SK-N-SH (cell line): ENCODE measurements around the gene TCL1A. TPM values are rescaled to one million over a fixed set of nuclear protein-coding genes. Genes with fewer than 3 reads are reported as not detected.

Source experiments
- CTCF ChIA-PET: fragments of 300-600, 350-600 bp; formaldehyde crosslinking; extraction: SDS; loops from one replicate; lab custom pipeline; 2021; lab: Yijun Ruan, JAX
- POLR2A ChIA-PET: fragments of 350-600 bp; sonication (Branson Sonifier 250); formaldehyde crosslinking; extraction: SDS; loops from one replicate; lab custom pipeline; 2020; ENCODE audit warnings: antibody characterized with exemption, inconsistent platforms; lab: Yijun Ruan, JAX
- DNase-seq: peaks from one replicate; pipeline ENCODE4 v3.0.0; 2012
- H2AFZ ChIP-seq: fragments of 200-600 bp; sonication (generic); 2 replicates; pipeline ENCODE4 v1.8.1; 2016; ENCODE audit warnings: antibody characterized with exemption, mild to moderate bottlenecking, low read depth
- H3F3A ChIP-seq: fragments of 200-600 bp; sonication (generic); replicated peaks from 2 replicates; pipeline ENCODE3; 2016; ENCODE audit warnings: antibody characterized with exemption, mild to moderate bottlenecking; ENCODE audit not compliant: insufficient read depth
- H3K27ac ChIP-seq, 2 experiments: fragments of 200-500 bp in 1 of 2; fragments of 200-600 bp in 1 of 2; sonication (Bioruptor generic) in 1 of 2; sonication (generic), shearing (Covaris generic) in 1 of 2; 2 replicates each; pipeline versions ENCODE4 v1.5.1 to v1.6.1; 2014 to 2016; ENCODE audit warnings: low read depth in 2 of 2, inconsistent platforms in 1 of 2, low read length in 1 of 2, mild to moderate bottlenecking in 1 of 2, mixed read lengths in 1 of 2
- H3K27me3 ChIP-seq: fragments of 200-600 bp; sonication (generic), shearing (Covaris generic); 2 replicates; pipeline ENCODE4 v1.6.1; 2016; ENCODE audit warnings: mixed run types; ENCODE audit not compliant: insufficient read depth
- H3K36me3 ChIP-seq, 2 experiments: fragments of 200-500 bp in 1 of 2; fragments of 200-600 bp in 1 of 2; sonication (Bioruptor generic) in 1 of 2; sonication (generic) in 1 of 2; replicated peaks in 1 of 2; 2 replicates each; pipeline versions ENCODE3 to v1.5.1; 2014 to 2016; ENCODE audit warnings: low read length in 1 of 2, mild to moderate bottlenecking in 1 of 2; ENCODE audit not compliant: insufficient read depth in 2 of 2, control insufficient read depth in 1 of 2
- H3K4me1 ChIP-seq, 2 experiments: fragments of 200-500 bp in 1 of 2; fragments of 200-600 bp in 1 of 2; sonication (Bioruptor generic) in 1 of 2; sonication (generic), shearing (Covaris generic) in 1 of 2; 2 replicates each; pipeline versions ENCODE4 v1.5.1 to v1.6.1; 2014 to 2016; ENCODE audit warnings: low read depth in 1 of 2, low read length in 1 of 2, mixed run types in 1 of 2; ENCODE audit not compliant: insufficient read depth in 2 of 2, control insufficient read depth in 1 of 2
- H3K4me2 ChIP-seq: fragments of 200-600 bp; sonication (generic), shearing (Covaris generic); 2 replicates; pipeline ENCODE4 v1.6.1; 2017; ENCODE audit warnings: mixed run types
- H3K4me3 ChIP-seq, 2 experiments: fragments of 200-500 bp in 1 of 2; fragments of 200-600 bp in 1 of 2; sonication (Bioruptor generic) in 1 of 2; sonication (generic), shearing (Covaris generic) in 1 of 2; 2 replicates each; pipeline versions ENCODE4 v1.5.1 to v1.8.1; 2014 to 2016; ENCODE audit warnings: low read depth in 2 of 2, inconsistent platforms in 1 of 2, low read length in 1 of 2, mild to moderate bottlenecking in 1 of 2, mixed read lengths in 1 of 2, moderate library complexity in 1 of 2
- H3K79me2 ChIP-seq: fragments of 200-600 bp; sonication (generic); 2 replicates; pipeline ENCODE4 v1.8.1; 2017; ENCODE audit warnings: mild to moderate bottlenecking; ENCODE audit not compliant: insufficient read depth
- H3K9ac ChIP-seq: fragments of 200-600 bp; sonication (generic); 2 replicates; pipeline ENCODE4 v1.6.1; 2017; ENCODE audit warnings: mixed run types
- H3K9me2 ChIP-seq: fragments of 200-600 bp; sonication (generic); 2 replicates; pipeline ENCODE4 v1.6.1; 2017; ENCODE audit warnings: mixed run types
- H3K9me3 ChIP-seq: fragments of 200-600 bp; sonication (generic); 2 replicates; pipeline ENCODE4 v1.6.1; 2017; ENCODE audit warnings: mixed run types, mild to moderate bottlenecking, moderate library complexity
- H4K20me1 ChIP-seq: fragments of 200-600 bp; sonication (generic); 2 replicates; pipeline ENCODE4 v1.6.1; 2017; ENCODE audit warnings: mild to moderate bottlenecking, mixed run types; ENCODE audit not compliant: insufficient read depth
- CHD2 ChIP-seq: fragments of 150-350 bp; IDR thresholded peaks from 2 replicates; pipeline ENCODE4 v1.6.1; 2018; ENCODE audit warnings: low read length; ENCODE audit not compliant: partially characterized antibody
- FOSL2 ChIP-seq: IDR thresholded peaks from 2 replicates; pipeline ENCODE4 v1.4.0; 2012; ENCODE audit warnings: low read depth, mild to moderate bottlenecking, moderate library complexity, borderline replicate concordance
- FOXM1 ChIP-seq: IDR thresholded peaks from 2 replicates; pipeline ENCODE4 v1.4.0; 2012; ENCODE audit warnings: low read depth, mild to moderate bottlenecking
- GABPA ChIP-seq: IDR thresholded peaks from 2 replicates; pipeline ENCODE4 v1.4.0; 2012; ENCODE audit warnings: low read depth, mild to moderate bottlenecking
- GATA2 ChIP-seq: sonication (generic); formaldehyde crosslinking; IDR thresholded peaks from 2 replicates; pipeline ENCODE4 v1.5.0; 2020; ENCODE audit warnings: mild to moderate bottlenecking, missing genetic modification reagents
- JUND ChIP-seq: IDR thresholded peaks from 2 replicates; pipeline ENCODE4 v1.4.0; 2012
- MXI1 ChIP-seq: IDR thresholded peaks from 2 replicates; pipeline ENCODE4 v1.6.1; 2012; ENCODE audit warnings: mild to moderate bottlenecking, low read depth, low read length, improper control_type of control experiment
- NRF1 ChIP-seq: IDR thresholded peaks from 2 replicates; pipeline ENCODE4 v1.6.1; 2012; ENCODE audit warnings: low read depth, mild to moderate bottlenecking, low read length
- POLR2AphosphoS5 ChIP-seq: IDR thresholded peaks from 2 replicates; pipeline ENCODE4 v1.6.1; 2012; ENCODE audit warnings: low read depth, low read length
- RCOR1 ChIP-seq: fragments of 150-350 bp; IDR thresholded peaks from 2 replicates; pipeline ENCODE4 v1.6.1; 2017; ENCODE audit warnings: antibody characterized with exemption, low read length
- RFX5 ChIP-seq: IDR thresholded peaks from 2 replicates; pipeline ENCODE4 v1.6.1; 2012; ENCODE audit warnings: mild to moderate bottlenecking, improper control_type of control experiment, low read length
- RXRA ChIP-seq: IDR thresholded peaks from 2 replicates; pipeline ENCODE4 v1.4.0; 2012; ENCODE audit warnings: low read depth, mild to moderate bottlenecking, borderline replicate concordance
- SMC3 ChIP-seq: IDR thresholded peaks from 2 replicates; pipeline ENCODE4 v1.6.1; 2012; ENCODE audit warnings: low read depth, low read length, improper control_type of control experiment
- TCF12 ChIP-seq: IDR thresholded peaks from 2 replicates; pipeline ENCODE4 v1.4.0; 2012
- TEAD4 ChIP-seq: IDR thresholded peaks from 2 replicates; pipeline ENCODE4 v1.4.0; 2012; ENCODE audit warnings: mild to moderate bottlenecking, borderline replicate concordance; ENCODE audit not compliant: insufficient read depth
- YY1 ChIP-seq: IDR thresholded peaks from 2 replicates; pipeline ENCODE4 v1.4.0; 2012; ENCODE audit warnings: low read depth, mild to moderate bottlenecking
- WGBS: methylation state at CpG from one replicate; pipeline ENCODE4 v1.1.6; 2017; ENCODE audit warnings: low lambda C conversion rate; 5-methylcytosine and 5-hydroxymethylcytosine counted together
- polyA plus RNA-seq, 3 experiments: library from polyadenylated mRNA; depleted of rRNA; stranded (reverse); fragments of >200 nt; gene quantifications; 2 replicates each; pipeline ENCODE4 v1.2.3, GENCODE V29; 2012
- TF ChIP-seq, protein P1 (sequence below): IDR thresholded peaks from 2 replicates; pipeline ENCODE4 v1.6.1; 2012; ENCODE audit warnings: mild to moderate bottlenecking, low read depth, low read length, moderate library complexity
- TF ChIP-seq, protein P2 (sequence below): fragments of 200-600 bp; sonication (generic); IDR thresholded peaks from 2 replicates; pipeline ENCODE4 v1.6.1; 2017; ENCODE audit warnings: antibody characterized with exemption, mild to moderate bottlenecking, moderate library complexity
- TF ChIP-seq, protein P3 (sequence below): IDR thresholded peaks from 2 replicates; pipeline ENCODE4 v1.4.0; 2012; ENCODE audit warnings: low read depth

TCL1A gene
- polyA plus RNA-seq, 1 of the 3 experiments (the other 2 are of a cell fraction): not detected

GRCh38 chr14:95733212-95733611 is 19.3 kb upstream of the TCL1A start:
- TF ChIP-seq, protein P1, sequence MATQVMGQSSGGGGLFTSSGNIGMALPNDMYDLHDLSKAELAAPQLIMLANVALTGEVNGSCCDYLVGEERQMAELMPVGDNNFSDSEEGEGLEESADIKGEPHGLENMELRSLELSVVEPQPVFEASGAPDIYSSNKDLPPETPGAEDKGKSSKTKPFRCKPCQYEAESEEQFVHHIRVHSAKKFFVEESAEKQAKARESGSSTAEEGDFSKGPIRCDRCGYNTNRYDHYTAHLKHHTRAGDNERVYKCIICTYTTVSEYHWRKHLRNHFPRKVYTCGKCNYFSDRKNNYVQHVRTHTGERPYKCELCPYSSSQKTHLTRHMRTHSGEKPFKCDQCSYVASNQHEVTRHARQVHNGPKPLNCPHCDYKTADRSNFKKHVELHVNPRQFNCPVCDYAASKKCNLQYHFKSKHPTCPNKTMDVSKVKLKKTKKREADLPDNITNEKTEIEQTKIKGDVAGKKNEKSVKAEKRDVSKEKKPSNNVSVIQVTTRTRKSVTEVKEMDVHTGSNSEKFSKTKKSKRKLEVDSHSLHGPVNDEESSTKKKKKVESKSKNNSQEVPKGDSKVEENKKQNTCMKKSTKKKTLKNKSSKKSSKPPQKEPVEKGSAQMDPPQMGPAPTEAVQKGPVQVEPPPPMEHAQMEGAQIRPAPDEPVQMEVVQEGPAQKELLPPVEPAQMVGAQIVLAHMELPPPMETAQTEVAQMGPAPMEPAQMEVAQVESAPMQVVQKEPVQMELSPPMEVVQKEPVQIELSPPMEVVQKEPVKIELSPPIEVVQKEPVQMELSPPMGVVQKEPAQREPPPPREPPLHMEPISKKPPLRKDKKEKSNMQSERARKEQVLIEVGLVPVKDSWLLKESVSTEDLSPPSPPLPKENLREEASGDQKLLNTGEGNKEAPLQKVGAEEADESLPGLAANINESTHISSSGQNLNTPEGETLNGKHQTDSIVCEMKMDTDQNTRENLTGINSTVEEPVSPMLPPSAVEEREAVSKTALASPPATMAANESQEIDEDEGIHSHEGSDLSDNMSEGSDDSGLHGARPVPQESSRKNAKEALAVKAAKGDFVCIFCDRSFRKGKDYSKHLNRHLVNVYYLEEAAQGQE: no peak
- TF ChIP-seq CHD2 (no peak), RFX5 (no peak), POLR2AphosphoS5 (no peak), MXI1 (no peak), GATA2 (no peak), NRF1 (no peak), TEAD4 (no peak), FOXM1 (no peak), YY1 (no peak), RXRA (no peak), FOSL2 (no peak), RCOR1 (no peak)
- no peak overlapping the region for H2AFZ ChIP-seq
- no peaks in the 10 kb centered on the region for H3K9me3 ChIP-seq
- H3K9ac ChIP-seq: no peak overlapping the region
- no peak for DNase-seq
- no peaks in the 10 kb centered on the region for H3K4me1 ChIP-seq
- H3F3A ChIP-seq: no peaks in the 10 kb centered on the region
- no peaks in the 10 kb centered on the region for H3K36me3 ChIP-seq
- no peak overlapping the region for H3K4me2 ChIP-seq
- ChIA-PET POLR2A (no interaction called here), CTCF (no interaction called here)
- no peaks in the 10 kb centered on the region for H3K27me3 ChIP-seq
- 47% methylated on average over 1 of the region's 1 CpG for WGBS
- no peak overlapping the region for H3K27ac ChIP-seq
- H4K20me1 ChIP-seq: no peaks in the 10 kb centered on the region
- H3K4me3 ChIP-seq: no peak overlapping the region
- no peaks in the 10 kb centered on the region for H3K9me2 ChIP-seq
- H3K79me2 ChIP-seq: no peaks in the 10 kb centered on the region

GRCh38 chr14:95730126-95730525 is 16.2 kb upstream of the TCL1A start:
- H3K27me3 ChIP-seq: no peaks in the 10 kb centered on the region
- no peaks in the 10 kb centered on the region for H3K9me2 ChIP-seq
- no peak overlapping the region for H3K9ac ChIP-seq
- no peak overlapping the region for H3K4me2 ChIP-seq
- no peaks in the 10 kb centered on the region for H3K36me3 ChIP-seq
- CTCF ChIA-PET: no interaction called here
- POLR2A ChIA-PET: no interaction called here
- H4K20me1 ChIP-seq: no peaks in the 10 kb centered on the region
- no peaks in the 10 kb centered on the region for H3K79me2 ChIP-seq
- no peaks in the 10 kb centered on the region for H3K4me1 ChIP-seq
- 33% methylated on average over 5 of the region's 5 CpGs for WGBS
- H3K27ac ChIP-seq: no peak overlapping the region
- H3K9me3 ChIP-seq: no peaks in the 10 kb centered on the region
- no peaks in the 10 kb centered on the region for H3F3A ChIP-seq
- no peak overlapping the region for H2AFZ ChIP-seq
- no peak for DNase-seq
- H3K4me3 ChIP-seq: no peak overlapping the region
- TF ChIP-seq SMC3 (no peak), GABPA (no peak), POLR2AphosphoS5 (no peak), FOXM1 (no peak), NRF1 (no peak), JUND (no peak), GATA2 (no peak), YY1 (no peak), TCF12 (no peak)
- TF ChIP-seq, protein P1: no peak
- TF ChIP-seq, protein P2, sequence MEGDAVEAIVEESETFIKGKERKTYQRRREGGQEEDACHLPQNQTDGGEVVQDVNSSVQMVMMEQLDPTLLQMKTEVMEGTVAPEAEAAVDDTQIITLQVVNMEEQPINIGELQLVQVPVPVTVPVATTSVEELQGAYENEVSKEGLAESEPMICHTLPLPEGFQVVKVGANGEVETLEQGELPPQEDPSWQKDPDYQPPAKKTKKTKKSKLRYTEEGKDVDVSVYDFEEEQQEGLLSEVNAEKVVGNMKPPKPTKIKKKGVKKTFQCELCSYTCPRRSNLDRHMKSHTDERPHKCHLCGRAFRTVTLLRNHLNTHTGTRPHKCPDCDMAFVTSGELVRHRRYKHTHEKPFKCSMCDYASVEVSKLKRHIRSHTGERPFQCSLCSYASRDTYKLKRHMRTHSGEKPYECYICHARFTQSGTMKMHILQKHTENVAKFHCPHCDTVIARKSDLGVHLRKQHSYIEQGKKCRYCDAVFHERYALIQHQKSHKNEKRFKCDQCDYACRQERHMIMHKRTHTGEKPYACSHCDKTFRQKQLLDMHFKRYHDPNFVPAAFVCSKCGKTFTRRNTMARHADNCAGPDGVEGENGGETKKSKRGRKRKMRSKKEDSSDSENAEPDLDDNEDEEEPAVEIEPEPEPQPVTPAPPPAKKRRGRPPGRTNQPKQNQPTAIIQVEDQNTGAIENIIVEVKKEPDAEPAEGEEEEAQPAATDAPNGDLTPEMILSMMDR: no peak
- TF ChIP-seq, protein P3, sequence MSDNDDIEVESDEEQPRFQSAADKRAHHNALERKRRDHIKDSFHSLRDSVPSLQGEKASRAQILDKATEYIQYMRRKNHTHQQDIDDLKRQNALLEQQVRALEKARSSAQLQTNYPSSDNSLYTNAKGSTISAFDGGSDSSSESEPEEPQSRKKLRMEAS: no peak
